K562 (cell line): ENCODE data around the gene EEF1AKMT4. TPM values are rescaled to one million over a fixed set of nuclear protein-coding genes. Genes with fewer than 3 reads are reported as not detected.

Experiments
- BDP1 ChIP-seq: IDR thresholded peaks from 3 replicates; pipeline ENCODE4 v1.6.1; 2011; ENCODE audit not compliant: insufficient read length, insufficient read depth
- FOSL1 ChIP-seq: fragments of 200-800 bp; sonication (Bioruptor generic); conservative IDR thresholded peaks from 2 replicates; pipeline ENCODE4 v1.6.1; 2016; ENCODE audit warnings: missing genetic modification characterization, missing compliant biosample characterization
- KDM5B ChIP-seq: fragments of 200-600 bp; sonication (generic); IDR thresholded peaks from 2 replicates; pipeline ENCODE4 v1.6.1; 2012; ENCODE audit warnings: low read depth, mild to moderate bottlenecking, moderate library complexity, low read length, control low read depth, inconsistent platforms; ENCODE audit not compliant: insufficient replicate concordance
- MEF2D ChIP-seq: conservative IDR thresholded peaks from 2 replicates; pipeline ENCODE4 v1.6.1; 2016; ENCODE audit warnings: low read depth, missing genetic modification characterization, missing compliant biosample characterization
- POLR2G ChIP-seq: fragments of 200-400 bp; formaldehyde crosslinking; IDR thresholded peaks from 2 replicates; pipeline ENCODE4 v1.6.1; 2017; ENCODE audit warnings: low read depth, mild to moderate bottlenecking, antibody characterized with exemption, low read length, moderate library complexity
- SIRT6 ChIP-seq: IDR thresholded peaks from one replicate; pipeline ENCODE4 v1.6.1; 2012; ENCODE audit warnings: low read depth, mild to moderate bottlenecking, control low read depth, inconsistent platforms, low read length, moderate library complexity
- ZBED1 ChIP-seq: IDR thresholded peaks from 2 replicates; pipeline ENCODE4 v1.6.1; 2014
- ZNF263 ChIP-seq: sonication (generic); formaldehyde crosslinking; IDR thresholded peaks from 2 replicates; pipeline ENCODE4 v1.8.0; 2022; ENCODE audit warnings: mild to moderate bottlenecking, missing genetic modification reagents, borderline replicate concordance
- polyA plus RNA-seq, 8 experiments: library from polyadenylated mRNA; depleted of rRNA in 4 of 8; stranded (reverse) in 5 of 8; unstranded in 3 of 8; fragments of >200 nt; fragmentation: Nextera tagmentation in 2 of 8; fragmentation: Illumina TruSeq in 1 of 8; extraction: Ambion mirVana in 2 of 8; extraction: Trizol in 1 of 8; gene quantifications; 2 replicates each; pipeline versions ENCODE4 v1.2.1 to v1.2.3, GENCODE V29; 2011 to 2014; ENCODE audit warnings: inconsistent platforms in 1 of 8, missing spikeins in 1 of 8
- total RNA-seq, 7 experiments: library from RNA; depleted of rRNA in 6 of 7; stranded (reverse); fragments of >200 nt in 6 of 7; fragmentation: Illumina TruSeq in 2 of 7; extraction: Trizol in 2 of 7; gene quantifications; 2 replicates each; pipeline versions ENCODE4 v1.2.1 to v1.2.3, GENCODE V29; 2011 to 2021; ENCODE audit warnings: low replicate concordance in 1 of 7
- TF ChIP-seq, protein P1 (sequence below): fragments of 250-450 bp; sonication (Bioruptor Pico); IDR thresholded peaks from 2 replicates; pipeline ENCODE4 v1.8.0; 2022; ENCODE audit warnings: inconsistent platforms

The EEF1AKMT4 gene
- total and polyA plus RNA-seq, 9 of the 15 experiments (the other 6 are each of a cell fraction or from before 2014, with no cell fraction given), result 10.3 to 49.4 (median 18.9) TPM

- peak; percentile 38; the same call in 1 of the 2 replicates for TF ChIP-seq ZNF263 (CRISPR knock-in tag)
- TF ChIP-seq, protein P1, sequence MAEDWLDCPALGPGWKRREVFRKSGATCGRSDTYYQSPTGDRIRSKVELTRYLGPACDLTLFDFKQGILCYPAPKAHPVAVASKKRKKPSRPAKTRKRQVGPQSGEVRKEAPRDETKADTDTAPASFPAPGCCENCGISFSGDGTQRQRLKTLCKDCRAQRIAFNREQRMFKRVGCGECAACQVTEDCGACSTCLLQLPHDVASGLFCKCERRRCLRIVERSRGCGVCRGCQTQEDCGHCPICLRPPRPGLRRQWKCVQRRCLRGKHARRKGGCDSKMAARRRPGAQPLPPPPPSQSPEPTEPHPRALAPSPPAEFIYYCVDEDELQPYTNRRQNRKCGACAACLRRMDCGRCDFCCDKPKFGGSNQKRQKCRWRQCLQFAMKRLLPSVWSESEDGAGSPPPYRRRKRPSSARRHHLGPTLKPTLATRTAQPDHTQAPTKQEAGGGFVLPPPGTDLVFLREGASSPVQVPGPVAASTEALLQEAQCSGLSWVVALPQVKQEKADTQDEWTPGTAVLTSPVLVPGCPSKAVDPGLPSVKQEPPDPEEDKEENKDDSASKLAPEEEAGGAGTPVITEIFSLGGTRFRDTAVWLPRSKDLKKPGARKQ (CRISPR knock-in tag), result no peak
- TF ChIP-seq POLR2G, result peak; percentile 71
- no peak for TF ChIP-seq ZBED1
- no peak for TF ChIP-seq BDP1
- TF ChIP-seq SIRT6, result no peak
- no peak for TF ChIP-seq FOSL1 (tag)
- peak; percentile 9 for TF ChIP-seq KDM5B
- no peak for TF ChIP-seq MEF2D
These were observed 11.3 kb downstream of the EEF1AKMT4 start (continued) for GRCh38 chr3:184260724-184261269.
